PFSK-1 (cell line): ENCODE data around the gene OLFML2A.

ENCODE experiments used
- FOXP2 ChIP-seq: optimal IDR thresholded peaks from 2 replicates; pipeline ENCODE3; 2011; ENCODE audit warnings: borderline replicate concordance, control low read depth, inconsistent platforms; ENCODE audit not compliant: insufficient read depth; ENCODE audit errors: extremely low read length, extremely low read depth
- POLR2AphosphoS5 ChIP-seq: IDR thresholded peaks from 2 replicates; pipeline ENCODE4 v1.6.1; 2012; ENCODE audit warnings: low read depth, mild to moderate bottlenecking, control low read depth, low read length, moderate library complexity
- SIN3A ChIP-seq: IDR thresholded peaks from 2 replicates; pipeline ENCODE4 v1.6.1; 2012; ENCODE audit warnings: mild to moderate bottlenecking, low read length, moderate library complexity, borderline replicate concordance; ENCODE audit not compliant: insufficient read depth
- TAF1 ChIP-seq: IDR thresholded peaks from 2 replicates; pipeline ENCODE4 v1.6.1; 2012; ENCODE audit warnings: low read length, control low read depth, borderline replicate concordance; ENCODE audit not compliant: insufficient read depth
- TF ChIP-seq, protein P1 (sequence below), 2 experiments: IDR thresholded peaks; 2 replicates each; pipeline versions ENCODE4 v1.6.1 to v1.8.0; 2011 to 2012; ENCODE audit warnings: low read depth in 2 of 2, low read length in 2 of 2, control low read depth in 1 of 2, inconsistent platforms in 1 of 2, mild to moderate bottlenecking in 1 of 2, moderate library complexity in 1 of 2; ENCODE audit not compliant: insufficient read depth in 1 of 2

The OLFML2A gene

DNA sequence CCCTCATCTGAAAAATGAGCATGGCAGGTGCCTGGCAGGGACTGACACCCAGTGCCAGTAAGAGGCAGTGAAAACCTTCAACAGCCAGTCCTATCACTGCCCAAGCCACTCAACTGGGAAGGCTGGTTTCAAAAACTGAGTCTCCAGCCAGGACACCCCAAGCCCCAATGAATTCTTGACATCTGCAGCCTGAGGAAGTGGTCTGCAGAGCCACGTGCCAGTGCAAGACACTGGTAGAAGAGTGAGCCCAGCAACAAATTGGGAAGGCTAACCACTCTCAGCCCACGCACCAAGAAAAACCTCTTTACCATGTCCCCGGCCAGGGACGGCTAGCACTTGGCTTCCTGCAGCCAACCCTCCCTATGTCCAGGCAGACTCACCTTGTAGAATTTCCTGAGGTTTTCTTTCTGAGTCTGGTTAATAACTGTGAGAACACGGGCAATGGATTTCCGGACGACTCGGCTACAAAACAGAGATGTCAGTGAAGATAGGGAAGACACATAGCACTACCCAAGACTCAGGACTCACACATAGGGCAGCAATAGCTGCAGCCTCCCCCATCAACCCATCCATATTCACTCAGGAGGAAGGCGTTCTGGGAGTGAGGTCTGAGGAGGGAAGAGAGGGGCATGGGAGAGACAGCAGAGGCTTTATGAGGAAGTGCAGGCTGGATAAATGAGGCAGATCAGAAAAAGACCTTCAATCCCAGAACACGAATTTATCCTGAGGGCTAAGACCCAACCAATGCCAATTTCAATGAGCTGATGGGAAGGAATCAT lies 83.1 kb downstream of the OLFML2A start:
- TF ChIP-seq POLR2AphosphoS5 (no peak), SIN3A (no peak), TAF1 (no peak), FOXP2 (no peak)
- TF ChIP-seq, protein P1, sequence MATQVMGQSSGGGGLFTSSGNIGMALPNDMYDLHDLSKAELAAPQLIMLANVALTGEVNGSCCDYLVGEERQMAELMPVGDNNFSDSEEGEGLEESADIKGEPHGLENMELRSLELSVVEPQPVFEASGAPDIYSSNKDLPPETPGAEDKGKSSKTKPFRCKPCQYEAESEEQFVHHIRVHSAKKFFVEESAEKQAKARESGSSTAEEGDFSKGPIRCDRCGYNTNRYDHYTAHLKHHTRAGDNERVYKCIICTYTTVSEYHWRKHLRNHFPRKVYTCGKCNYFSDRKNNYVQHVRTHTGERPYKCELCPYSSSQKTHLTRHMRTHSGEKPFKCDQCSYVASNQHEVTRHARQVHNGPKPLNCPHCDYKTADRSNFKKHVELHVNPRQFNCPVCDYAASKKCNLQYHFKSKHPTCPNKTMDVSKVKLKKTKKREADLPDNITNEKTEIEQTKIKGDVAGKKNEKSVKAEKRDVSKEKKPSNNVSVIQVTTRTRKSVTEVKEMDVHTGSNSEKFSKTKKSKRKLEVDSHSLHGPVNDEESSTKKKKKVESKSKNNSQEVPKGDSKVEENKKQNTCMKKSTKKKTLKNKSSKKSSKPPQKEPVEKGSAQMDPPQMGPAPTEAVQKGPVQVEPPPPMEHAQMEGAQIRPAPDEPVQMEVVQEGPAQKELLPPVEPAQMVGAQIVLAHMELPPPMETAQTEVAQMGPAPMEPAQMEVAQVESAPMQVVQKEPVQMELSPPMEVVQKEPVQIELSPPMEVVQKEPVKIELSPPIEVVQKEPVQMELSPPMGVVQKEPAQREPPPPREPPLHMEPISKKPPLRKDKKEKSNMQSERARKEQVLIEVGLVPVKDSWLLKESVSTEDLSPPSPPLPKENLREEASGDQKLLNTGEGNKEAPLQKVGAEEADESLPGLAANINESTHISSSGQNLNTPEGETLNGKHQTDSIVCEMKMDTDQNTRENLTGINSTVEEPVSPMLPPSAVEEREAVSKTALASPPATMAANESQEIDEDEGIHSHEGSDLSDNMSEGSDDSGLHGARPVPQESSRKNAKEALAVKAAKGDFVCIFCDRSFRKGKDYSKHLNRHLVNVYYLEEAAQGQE (IDR thresholded peaks at IDR 0.05; ENCODE audit: insufficient read depth in 1 of 2, low read depth in 2 of 2, low read length in 2 of 2): no peak

DNA sequence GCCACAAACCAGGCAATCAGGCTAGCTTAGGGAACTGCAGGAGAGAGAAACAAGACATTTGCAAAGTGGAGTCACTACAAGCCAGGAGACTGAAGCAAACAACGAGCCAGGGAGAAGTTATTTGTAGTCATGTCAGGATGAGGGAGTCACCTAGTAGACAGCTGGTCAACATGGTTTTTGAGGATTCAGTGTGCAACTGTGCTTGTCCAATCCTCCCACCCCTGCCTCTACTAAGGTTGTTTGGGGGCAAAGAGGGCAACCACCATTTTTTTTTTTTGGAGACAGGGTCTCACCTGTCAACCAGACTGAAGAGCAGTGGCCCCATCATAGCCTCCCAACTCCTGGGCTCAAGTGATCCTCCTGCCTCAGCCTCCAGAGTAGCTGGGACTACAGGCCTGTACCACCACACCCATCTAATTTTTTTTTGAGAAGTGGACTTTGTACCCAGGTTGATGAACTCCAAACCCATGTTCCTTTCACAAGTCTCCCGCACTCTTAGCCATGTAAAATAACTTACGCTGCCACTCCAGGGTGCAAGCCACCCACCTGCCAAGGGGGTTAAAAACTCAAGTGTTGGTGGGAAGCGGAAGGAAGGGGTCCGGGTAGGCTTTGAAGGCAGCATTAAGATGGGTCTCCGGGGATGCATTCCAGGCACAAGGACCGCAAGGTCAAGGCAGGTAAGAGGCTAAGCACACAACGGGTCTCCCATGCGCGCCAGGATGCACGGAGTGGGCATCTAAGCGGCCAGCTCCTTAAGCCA lies 83.8 kb downstream of the OLFML2A start:
- TF ChIP-seq POLR2AphosphoS5 (no peak; the same call in 1 of the 2 replicates), SIN3A (no peak), FOXP2 (no peak), TAF1 (no peak)
- TF ChIP-seq, protein P1 (IDR thresholded peaks at IDR 0.05; ENCODE audit: insufficient read depth in 1 of 2, low read depth in 2 of 2, low read length in 2 of 2): no peak

DNA sequence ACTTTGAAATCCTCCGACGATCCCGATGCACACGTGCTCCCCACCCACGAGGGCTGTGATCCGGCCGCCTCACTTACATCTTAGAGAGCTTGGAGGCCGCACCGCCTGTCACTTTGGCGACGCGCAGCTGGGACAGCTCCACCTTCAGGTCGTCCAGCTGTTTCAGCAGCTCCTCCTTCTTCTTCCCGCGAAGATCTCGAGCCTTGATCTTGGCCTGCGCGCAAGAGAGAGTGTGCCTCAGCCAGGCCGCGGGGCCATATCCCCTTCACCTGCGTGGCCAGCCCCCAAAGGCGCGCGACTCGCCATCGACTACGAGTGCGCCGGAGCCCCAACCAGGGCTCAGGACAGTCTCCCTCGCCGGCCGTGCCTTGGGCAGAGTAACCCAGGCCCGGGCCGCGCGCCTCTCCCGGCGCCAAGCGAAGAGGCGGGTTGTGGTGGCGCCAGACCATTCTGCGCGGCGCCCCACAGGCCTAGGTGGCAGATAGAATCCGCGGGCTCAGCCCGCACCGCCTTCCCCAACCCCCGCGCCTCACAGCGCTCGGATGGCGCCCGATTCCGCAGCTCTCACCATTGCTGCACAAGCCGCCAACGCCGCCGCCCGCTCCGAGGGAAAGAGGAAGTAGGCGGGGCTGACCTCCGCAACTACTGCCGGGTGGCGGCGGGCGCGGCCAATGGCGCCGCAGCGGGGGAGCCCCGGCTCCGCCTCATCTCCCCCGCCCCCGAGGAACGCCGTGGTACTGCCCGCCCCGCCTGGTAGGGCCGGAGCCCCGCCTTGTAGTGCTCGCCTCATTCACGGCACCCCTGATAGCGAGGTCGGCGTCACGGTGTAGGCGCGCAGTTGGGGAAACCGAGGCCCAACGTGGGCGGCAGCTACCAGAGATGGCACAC lies 84.7 kb downstream of the OLFML2A start, which contains the start of the genes ARPC5L and RPL35:
Gene ARPC5L, plus strand, starts transcription at position 789 of the 888 bp plus-strand sequence. CDS start 7,161 bp downstream, outside the sequence.
Gene RPL35, minus strand, starts transcription at position 616 of the 888 bp plus-strand sequence. Its CDS starts 45 bp downstream, at position 571.
- TF ChIP-seq POLR2AphosphoS5: peak; percentile 91
- TF ChIP-seq, protein P1 (IDR thresholded peaks at IDR 0.05; ENCODE audit: insufficient read depth in 1 of 2, low read depth in 2 of 2, low read length in 2 of 2): peak in 1 of 2 experiments; percentile 69; a peak in 1 of 4 replicates
- peak; percentile 96 for TF ChIP-seq TAF1
- TF ChIP-seq FOXP2: no peak

DNA sequence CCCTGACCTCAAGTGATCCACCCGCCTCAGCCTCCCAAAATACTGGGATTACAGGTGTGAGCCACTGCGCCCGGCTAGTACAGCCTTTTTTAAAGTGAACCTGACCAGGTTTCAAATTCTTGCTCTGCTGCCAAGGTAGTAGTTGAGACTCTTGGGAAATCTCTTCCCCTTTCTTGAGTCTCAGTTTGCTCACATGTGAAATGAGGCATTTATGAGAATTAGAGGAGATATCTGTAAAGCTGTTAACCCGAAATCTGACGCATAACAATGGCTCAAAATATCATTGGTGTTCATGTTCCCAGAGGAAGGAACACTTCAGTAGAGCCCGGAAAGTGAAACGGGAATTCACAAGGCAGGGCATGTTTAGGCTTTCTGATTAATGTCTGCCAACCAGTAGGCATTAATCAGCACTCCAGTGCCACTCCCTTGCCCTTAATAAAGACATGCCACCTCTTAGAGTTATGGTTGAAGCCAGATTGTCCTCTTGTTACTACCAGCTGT lies 86.5 kb downstream of the OLFML2A start:
- TF ChIP-seq, protein P1 (IDR thresholded peaks at IDR 0.05; ENCODE audit: insufficient read depth in 1 of 2, low read depth in 2 of 2, low read length in 2 of 2): no peak
- no peak for TF ChIP-seq POLR2AphosphoS5
- TF ChIP-seq FOXP2: no peak
- no peak for TF ChIP-seq SIN3A
- TF ChIP-seq TAF1: no peak
